Measurements from ENCODE around the gene CELSR1.

The CELSR1 gene

DNA sequence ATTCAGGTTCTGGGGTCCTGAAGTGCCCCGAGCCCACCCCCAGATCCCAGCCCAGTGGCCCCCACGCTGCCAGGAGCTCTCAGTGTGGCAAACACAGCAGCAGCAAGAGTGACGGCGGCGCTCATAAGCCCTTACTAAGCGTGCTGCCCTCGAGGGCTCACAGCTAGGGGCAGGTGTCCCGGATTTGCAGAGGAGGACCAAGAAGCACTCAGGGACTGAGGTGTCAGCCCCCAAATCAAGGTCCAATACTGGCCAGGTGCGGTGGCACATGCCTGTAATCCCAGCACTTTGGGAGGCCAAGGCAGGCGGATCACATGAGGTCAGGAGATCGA lies 25.4 kb downstream of the CELSR1 start:
- TF ChIP-seq, protein P1, sequence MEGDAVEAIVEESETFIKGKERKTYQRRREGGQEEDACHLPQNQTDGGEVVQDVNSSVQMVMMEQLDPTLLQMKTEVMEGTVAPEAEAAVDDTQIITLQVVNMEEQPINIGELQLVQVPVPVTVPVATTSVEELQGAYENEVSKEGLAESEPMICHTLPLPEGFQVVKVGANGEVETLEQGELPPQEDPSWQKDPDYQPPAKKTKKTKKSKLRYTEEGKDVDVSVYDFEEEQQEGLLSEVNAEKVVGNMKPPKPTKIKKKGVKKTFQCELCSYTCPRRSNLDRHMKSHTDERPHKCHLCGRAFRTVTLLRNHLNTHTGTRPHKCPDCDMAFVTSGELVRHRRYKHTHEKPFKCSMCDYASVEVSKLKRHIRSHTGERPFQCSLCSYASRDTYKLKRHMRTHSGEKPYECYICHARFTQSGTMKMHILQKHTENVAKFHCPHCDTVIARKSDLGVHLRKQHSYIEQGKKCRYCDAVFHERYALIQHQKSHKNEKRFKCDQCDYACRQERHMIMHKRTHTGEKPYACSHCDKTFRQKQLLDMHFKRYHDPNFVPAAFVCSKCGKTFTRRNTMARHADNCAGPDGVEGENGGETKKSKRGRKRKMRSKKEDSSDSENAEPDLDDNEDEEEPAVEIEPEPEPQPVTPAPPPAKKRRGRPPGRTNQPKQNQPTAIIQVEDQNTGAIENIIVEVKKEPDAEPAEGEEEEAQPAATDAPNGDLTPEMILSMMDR (IDR thresholded peaks at IDR 0.05; ENCODE audit: low read depth, low read length, missing control alignments), result no peak
- Histone ChIP-seq H3K27ac (no peak overlapping the region), H3K27me3 (replicated peaks) (no peaks in the 10 kb centered on the region), H3K36me3 (replicated peaks) (no peaks in the 10 kb centered on the region), H3K4me3 (ENCODE audit: low read depth, low read length) (no peak overlapping the region)
- no peak for DNase-seq
- in situ Hi-C loops (cut with HindIII; ENCODE audit: low pct_ligation_motif_present, low sequenced_read_pairs), result no loop called here

DNA sequence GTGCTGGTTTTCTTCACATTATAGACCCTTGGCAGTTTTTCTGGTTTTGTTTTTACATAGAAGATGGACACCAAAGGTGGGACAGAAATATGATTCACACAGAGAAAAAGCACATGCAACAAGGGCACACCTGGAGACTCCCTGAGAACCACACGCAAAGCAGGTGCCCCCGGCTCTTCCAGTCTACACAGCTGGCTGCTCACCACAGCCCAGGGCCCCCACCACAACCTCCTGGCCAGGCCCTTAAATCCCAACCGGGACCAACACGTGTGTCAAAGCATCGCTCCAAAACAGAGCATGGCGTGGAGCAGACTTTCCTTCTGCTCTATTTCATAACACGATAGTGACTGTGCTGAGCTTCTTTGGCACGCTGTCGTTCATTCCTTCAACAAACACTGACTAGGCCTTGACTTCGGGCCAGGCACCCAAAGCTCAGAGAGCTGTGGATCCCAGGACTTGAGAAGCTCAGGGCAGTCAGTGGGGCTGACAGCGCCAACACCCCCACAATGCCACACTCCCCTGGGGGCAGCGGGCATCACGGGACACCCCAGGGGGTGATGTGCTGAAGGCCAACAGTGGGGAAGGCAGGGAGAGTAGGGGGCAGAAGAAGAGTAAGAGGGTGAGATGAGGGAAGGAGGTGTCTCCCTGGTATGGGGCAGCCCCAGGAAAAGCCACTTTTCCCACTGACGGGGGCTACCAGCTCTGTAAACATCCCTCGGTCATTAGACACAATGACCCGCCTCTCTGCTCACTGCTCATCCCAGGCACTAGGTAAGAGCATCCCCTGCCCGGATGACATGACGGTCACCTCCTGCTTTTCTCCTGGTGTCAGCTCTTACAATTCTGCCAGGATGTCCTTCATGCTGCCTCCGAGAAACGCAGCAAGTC lies 26.0 kb downstream of the CELSR1 start:
- DNase-seq, result no peak
- in situ Hi-C loops (cut with HindIII; ENCODE audit: low pct_ligation_motif_present, low sequenced_read_pairs), result no loop called here
- H3K27ac ChIP-seq, result no peak overlapping the region
- no peaks in the 10 kb centered on the region for H3K27me3 ChIP-seq (replicated peaks)
- TF ChIP-seq, protein P1 (IDR thresholded peaks at IDR 0.05; ENCODE audit: low read depth, low read length, missing control alignments), result no peak
- no peaks in the 10 kb centered on the region for H3K36me3 ChIP-seq (replicated peaks)
- H3K4me3 ChIP-seq (ENCODE audit: low read depth, low read length), result no peak overlapping the region

DNA sequence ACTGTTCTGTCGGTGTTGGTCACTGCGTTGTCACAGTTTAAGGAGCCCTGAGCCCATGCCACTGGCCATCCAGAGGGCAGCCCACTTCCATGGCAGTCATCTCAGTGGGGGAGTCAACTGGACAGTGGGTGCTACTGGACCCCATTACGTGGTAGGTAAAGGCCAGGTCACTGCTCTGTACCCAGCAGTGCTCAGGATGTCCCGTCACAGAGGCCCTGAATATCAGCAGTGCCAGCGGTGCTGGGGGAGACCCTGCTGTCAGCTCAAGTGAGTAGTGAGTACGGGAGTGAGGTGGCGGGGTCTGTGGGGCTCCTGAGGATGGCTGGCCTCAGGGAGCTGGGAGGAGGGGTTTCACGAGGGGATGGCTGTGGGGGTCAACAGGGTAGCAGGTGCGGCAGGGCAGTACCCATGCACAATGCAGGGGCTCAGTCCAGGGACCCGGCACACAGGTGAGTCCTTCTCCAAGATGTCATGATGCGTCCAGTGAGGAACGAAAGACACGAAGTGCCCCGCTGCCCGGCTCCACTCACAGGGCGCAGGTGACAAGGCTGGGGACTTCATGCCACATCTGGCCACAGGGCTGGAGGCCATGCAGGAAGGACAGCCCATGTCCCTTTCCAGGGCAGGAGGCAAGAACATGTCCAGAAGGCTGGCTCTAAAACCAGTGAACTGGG lies 27.9 kb downstream of the CELSR1 start:
- H3K4me3 ChIP-seq (ENCODE audit: low read depth, low read length), result no peak overlapping the region
- H3K27ac ChIP-seq, result no peak overlapping the region
- DNase-seq, result no peak
- H3K36me3 ChIP-seq (replicated peaks), result no peaks in the 10 kb centered on the region
- TF ChIP-seq, protein P1 (IDR thresholded peaks at IDR 0.05; ENCODE audit: low read depth, low read length, missing control alignments), result no peak
- H3K27me3 ChIP-seq (replicated peaks), result no peaks in the 10 kb centered on the region
- in situ Hi-C loops (cut with HindIII; ENCODE audit: low pct_ligation_motif_present, low sequenced_read_pairs), result no loop called here

DNA sequence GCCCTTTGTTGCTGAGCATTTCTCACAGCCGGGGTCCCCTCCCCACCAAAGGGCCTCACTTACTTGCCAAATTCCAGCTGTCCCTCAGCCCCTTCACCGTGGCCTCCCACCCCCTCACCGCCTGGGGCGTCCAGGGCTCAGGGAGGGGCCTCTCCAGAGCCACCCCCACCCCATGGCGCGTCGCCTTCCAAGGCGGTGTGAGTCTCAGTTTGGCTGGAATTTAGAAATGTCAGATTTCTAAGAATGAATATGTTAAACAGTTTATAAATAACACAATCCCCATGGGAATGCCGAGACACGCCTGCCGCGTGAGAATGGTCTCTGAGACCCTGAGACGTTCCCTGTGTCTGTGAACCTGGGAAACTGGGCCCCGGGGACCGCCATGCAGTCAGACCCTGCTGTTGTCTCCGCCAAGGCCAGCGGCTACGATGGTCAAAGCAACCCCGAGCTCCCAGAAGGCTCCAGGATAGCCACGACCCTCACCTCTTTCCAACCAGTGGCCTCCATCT lies 28.9 kb downstream of the CELSR1 start:
- no peaks in the 10 kb centered on the region for H3K36me3 ChIP-seq (replicated peaks)
- in situ Hi-C loops (cut with HindIII; ENCODE audit: low pct_ligation_motif_present, low sequenced_read_pairs), result no loop called here
- DNase-seq, result no peak
- no peaks in the 10 kb centered on the region for H3K27me3 ChIP-seq (replicated peaks)
- H3K27ac ChIP-seq, result no peak overlapping the region
- no peak overlapping the region for H3K4me3 ChIP-seq (ENCODE audit: low read depth, low read length)
- TF ChIP-seq, protein P1 (IDR thresholded peaks at IDR 0.05; ENCODE audit: low read depth, low read length, missing control alignments), result no peak

DNA sequence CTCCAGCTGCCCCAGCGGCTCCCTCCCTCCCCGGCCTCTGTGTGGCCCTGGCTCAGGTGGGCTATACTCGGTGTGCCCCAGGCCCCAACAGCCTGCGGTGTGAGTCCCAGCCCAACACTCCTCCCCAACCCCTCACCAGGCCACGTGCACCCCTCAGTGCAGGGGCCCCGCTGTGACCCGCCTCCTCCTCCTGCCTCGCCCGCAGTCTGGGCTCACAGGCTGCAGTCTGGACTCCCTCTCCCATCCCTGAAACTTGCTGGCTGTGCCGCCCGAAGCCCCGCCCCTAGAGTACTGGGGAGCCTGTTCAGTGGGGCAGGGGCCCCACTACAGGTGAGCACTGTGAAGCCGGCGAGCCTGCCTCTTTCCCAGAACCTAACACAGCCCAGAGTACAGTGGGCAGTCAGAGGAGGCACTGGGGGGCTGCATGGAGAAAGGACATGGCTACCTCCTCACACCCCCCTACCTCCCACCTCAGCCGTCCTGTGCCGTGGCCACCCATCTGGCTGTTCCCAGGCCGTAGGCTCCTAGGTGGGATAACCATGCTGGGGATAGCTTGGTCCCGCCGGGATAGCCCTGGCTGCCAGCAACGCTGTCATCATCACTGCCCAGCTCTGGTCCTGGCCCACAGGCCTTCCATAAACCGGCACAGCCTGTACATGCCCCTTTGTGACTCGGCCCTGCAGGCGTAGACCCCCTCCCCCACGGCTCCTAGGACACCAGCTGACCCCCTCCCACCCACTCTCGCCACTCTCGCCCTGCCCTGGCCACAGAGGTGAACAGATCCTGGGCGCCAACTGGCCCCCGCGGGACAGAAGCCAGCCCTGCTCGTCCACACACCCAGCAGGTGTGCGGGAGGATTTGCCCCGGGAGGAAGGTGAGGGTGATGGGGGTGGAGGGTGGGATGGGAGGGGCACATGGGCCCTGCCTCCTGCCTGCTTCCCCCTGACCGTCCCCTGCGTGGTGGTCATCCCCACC lies 29.7 kb downstream of the CELSR1 start:
- Histone ChIP-seq H3K36me3 (replicated peaks) (no peaks in the 10 kb centered on the region), H3K4me3 (ENCODE audit: low read depth, low read length) (no peak overlapping the region), H3K27me3 (replicated peaks) (no peaks in the 10 kb centered on the region), H3K27ac (no peak overlapping the region)
- no peak for DNase-seq
- TF ChIP-seq, protein P1 (IDR thresholded peaks at IDR 0.05; ENCODE audit: low read depth, low read length, missing control alignments), result no peak
- in situ Hi-C loops (cut with HindIII; ENCODE audit: low pct_ligation_motif_present, low sequenced_read_pairs), result no loop called here

Measured in brain microvascular endothelial cell (primary cell).